ENCODE measurements around the gene RBKS.

GRCh38 chr2:27887830-27888229 is 2.4 kb downstream of the RBKS start:
- TF ChIP-seq CTCF (conservative IDR thresholded peaks at IDR 0.05 in 1 of 2, IDR thresholded peaks at IDR 0.05 in 1 of 2; ENCODE audit: extremely low read depth in 1 of 2, insufficient read depth in 1 of 2, low read depth in 1 of 2, low read length in 2 of 2) (no peak), EZH2 (IDR thresholded peaks at IDR 0.05; ENCODE audit: borderline replicate concordance, low read length) (no peak)

Data from mammary epithelial cell (primary cell).